SK-N-SH (cell line): ENCODE data around the gene LRRC15. TPM values are rescaled to one million over a fixed set of nuclear protein-coding genes. Genes with fewer than 3 reads are reported as not detected.

Experiments used
- CTCF ChIA-PET: fragments of 300-600, 350-600 bp; formaldehyde crosslinking; extraction: SDS; loops from one replicate; lab custom pipeline; 2021; lab: Yijun Ruan, JAX
- POLR2A ChIA-PET: fragments of 350-600 bp; sonication (Branson Sonifier 250); formaldehyde crosslinking; extraction: SDS; loops from one replicate; lab custom pipeline; 2020; ENCODE audit warnings: antibody characterized with exemption, inconsistent platforms; lab: Yijun Ruan, JAX
- DNase-seq: peaks from one replicate; pipeline ENCODE4 v3.0.0; 2012
- H2AFZ ChIP-seq: fragments of 200-600 bp; sonication (generic); 2 replicates; pipeline ENCODE4 v1.8.1; 2016; ENCODE audit warnings: antibody characterized with exemption, mild to moderate bottlenecking, low read depth
- H3F3A ChIP-seq: fragments of 200-600 bp; sonication (generic); replicated peaks from 2 replicates; pipeline ENCODE3; 2016; ENCODE audit warnings: antibody characterized with exemption, mild to moderate bottlenecking; ENCODE audit not compliant: insufficient read depth
- H3K27ac ChIP-seq, 2 experiments: fragments of 200-500 bp in 1 of 2; fragments of 200-600 bp in 1 of 2; sonication (Bioruptor generic) in 1 of 2; sonication (generic), shearing (Covaris generic) in 1 of 2; 2 replicates each; pipeline versions ENCODE4 v1.5.1 to v1.6.1; 2014 to 2016; ENCODE audit warnings: low read depth in 2 of 2, inconsistent platforms in 1 of 2, low read length in 1 of 2, mild to moderate bottlenecking in 1 of 2, mixed read lengths in 1 of 2
- H3K27me3 ChIP-seq: fragments of 200-600 bp; sonication (generic), shearing (Covaris generic); 2 replicates; pipeline ENCODE4 v1.6.1; 2016; ENCODE audit warnings: mixed run types; ENCODE audit not compliant: insufficient read depth
- H3K36me3 ChIP-seq, 2 experiments: fragments of 200-500 bp in 1 of 2; fragments of 200-600 bp in 1 of 2; sonication (Bioruptor generic) in 1 of 2; sonication (generic) in 1 of 2; replicated peaks in 1 of 2; 2 replicates each; pipeline versions ENCODE3 to v1.5.1; 2014 to 2016; ENCODE audit warnings: low read length in 1 of 2, mild to moderate bottlenecking in 1 of 2; ENCODE audit not compliant: insufficient read depth in 2 of 2, control insufficient read depth in 1 of 2
- H3K4me1 ChIP-seq, 2 experiments: fragments of 200-500 bp in 1 of 2; fragments of 200-600 bp in 1 of 2; sonication (Bioruptor generic) in 1 of 2; sonication (generic), shearing (Covaris generic) in 1 of 2; 2 replicates each; pipeline versions ENCODE4 v1.5.1 to v1.6.1; 2014 to 2016; ENCODE audit warnings: low read depth in 1 of 2, low read length in 1 of 2, mixed run types in 1 of 2; ENCODE audit not compliant: insufficient read depth in 2 of 2, control insufficient read depth in 1 of 2
- H3K4me2 ChIP-seq: fragments of 200-600 bp; sonication (generic), shearing (Covaris generic); 2 replicates; pipeline ENCODE4 v1.6.1; 2017; ENCODE audit warnings: mixed run types
- H3K4me3 ChIP-seq, 2 experiments: fragments of 200-500 bp in 1 of 2; fragments of 200-600 bp in 1 of 2; sonication (Bioruptor generic) in 1 of 2; sonication (generic), shearing (Covaris generic) in 1 of 2; 2 replicates each; pipeline versions ENCODE4 v1.5.1 to v1.8.1; 2014 to 2016; ENCODE audit warnings: low read depth in 2 of 2, inconsistent platforms in 1 of 2, low read length in 1 of 2, mild to moderate bottlenecking in 1 of 2, mixed read lengths in 1 of 2, moderate library complexity in 1 of 2
- H3K79me2 ChIP-seq: fragments of 200-600 bp; sonication (generic); 2 replicates; pipeline ENCODE4 v1.8.1; 2017; ENCODE audit warnings: mild to moderate bottlenecking; ENCODE audit not compliant: insufficient read depth
- H3K9ac ChIP-seq: fragments of 200-600 bp; sonication (generic); 2 replicates; pipeline ENCODE4 v1.6.1; 2017; ENCODE audit warnings: mixed run types
- H3K9me2 ChIP-seq: fragments of 200-600 bp; sonication (generic); 2 replicates; pipeline ENCODE4 v1.6.1; 2017; ENCODE audit warnings: mixed run types
- H3K9me3 ChIP-seq: fragments of 200-600 bp; sonication (generic); 2 replicates; pipeline ENCODE4 v1.6.1; 2017; ENCODE audit warnings: mixed run types, mild to moderate bottlenecking, moderate library complexity
- H4K20me1 ChIP-seq: fragments of 200-600 bp; sonication (generic); 2 replicates; pipeline ENCODE4 v1.6.1; 2017; ENCODE audit warnings: mild to moderate bottlenecking, mixed run types; ENCODE audit not compliant: insufficient read depth
- FOXM1 ChIP-seq: IDR thresholded peaks from 2 replicates; pipeline ENCODE4 v1.4.0; 2012; ENCODE audit warnings: low read depth, mild to moderate bottlenecking
- GABPA ChIP-seq: IDR thresholded peaks from 2 replicates; pipeline ENCODE4 v1.4.0; 2012; ENCODE audit warnings: low read depth, mild to moderate bottlenecking
- GATA2 ChIP-seq: sonication (generic); formaldehyde crosslinking; IDR thresholded peaks from 2 replicates; pipeline ENCODE4 v1.5.0; 2020; ENCODE audit warnings: mild to moderate bottlenecking, missing genetic modification reagents
- MEF2A ChIP-seq: IDR thresholded peaks from 2 replicates; pipeline ENCODE4 v1.4.0; 2012; ENCODE audit warnings: low read depth, borderline replicate concordance
- MXI1 ChIP-seq: IDR thresholded peaks from 2 replicates; pipeline ENCODE4 v1.6.1; 2012; ENCODE audit warnings: mild to moderate bottlenecking, low read depth, low read length, improper control_type of control experiment
- POLR2AphosphoS5 ChIP-seq: IDR thresholded peaks from 2 replicates; pipeline ENCODE4 v1.6.1; 2012; ENCODE audit warnings: low read depth, low read length
- ZBTB33 ChIP-seq: IDR thresholded peaks from 2 replicates; pipeline ENCODE4 v1.4.0; 2012; ENCODE audit warnings: low read depth, borderline replicate concordance
- WGBS: methylation state at CpG from one replicate; pipeline ENCODE4 v1.1.6; 2017; ENCODE audit warnings: low lambda C conversion rate; 5-methylcytosine and 5-hydroxymethylcytosine counted together
- polyA plus RNA-seq, 3 experiments: library from polyadenylated mRNA; depleted of rRNA; stranded (reverse); fragments of >200 nt; gene quantifications; 2 replicates each; pipeline ENCODE4 v1.2.3, GENCODE V29; 2012

Gene LRRC15
- polyA plus RNA-seq, 1 of the 3 experiments (the other 2 are of a cell fraction) = 0.02 TPM

- H3K4me2 ChIP-seq = no peak overlapping the region
- H3K9me2 ChIP-seq = no peaks in the 10 kb centered on the region
- H3K27ac ChIP-seq = no peak overlapping the region
- ChIA-PET CTCF (interaction anchor here (1.2 kb wide), 1 partner anchor 31 kb away, joined by 5 read pairs; no protein-coding TSS in a partner anchor), POLR2A (no interaction called here)
- TF ChIP-seq POLR2AphosphoS5 (no peak), ZBTB33 (no peak), MEF2A (no peak)
- H3K9me3 ChIP-seq = no peaks in the 10 kb centered on the region
- no peak overlapping the region for H3K4me3 ChIP-seq
- H3K27me3 ChIP-seq = no peaks in the 10 kb centered on the region
- H3K36me3 ChIP-seq = no peaks in the 10 kb centered on the region
- H3K9ac ChIP-seq = no peak overlapping the region
- DNase-seq = no peak
- H3K4me1 ChIP-seq = peaks cover 0 to 2% of the 10 kb centered on the region in 2 experiments; a peak in 1 of 4 replicates
- H2AFZ ChIP-seq = no peak overlapping the region
- no peaks in the 10 kb centered on the region for H3K79me2 ChIP-seq
- no peaks in the 10 kb centered on the region for H4K20me1 ChIP-seq
- WGBS = 87% methylated on average over 6 of the region's 10 CpGs
- no peaks in the 10 kb centered on the region for H3F3A ChIP-seq
Observed at GRCh38 chr3:194374935-194375334, 5.4 kb upstream of the LRRC15 start.

GRCh38 chr3:194373899-194374298 is 4.4 kb upstream of the LRRC15 start:
- Histone ChIP-seq H3K79me2 (no peaks in the 10 kb centered on the region), H3K9me2 (no peaks in the 10 kb centered on the region), H3K27ac (no peak overlapping the region), H3K27me3 (no peaks in the 10 kb centered on the region), H3K4me1 (peaks cover 4 to 9% of the 10 kb centered on the region in 2 experiments; a peak in 2 of 4 replicates), H3K4me2 (no peak overlapping the region), H3K36me3 (no peaks in the 10 kb centered on the region), H3K9ac (no peak overlapping the region), H3K9me3 (no peaks in the 10 kb centered on the region), H3K4me3 (no peak overlapping the region), H4K20me1 (no peaks in the 10 kb centered on the region), H2AFZ (no peak overlapping the region), H3F3A (no peaks in the 10 kb centered on the region)
- no peak for TF ChIP-seq GABPA
- 89% methylated on average over 8 of the region's 8 CpGs for WGBS
- DNase-seq = no peak
- CTCF ChIA-PET = interaction anchor here (1.0 to 2.0 kb wide), 2 partner anchors 30 to 39 kb away, joined by 4 to 7 read pairs; no protein-coding TSS in a partner anchor
- POLR2A ChIA-PET = no interaction called here

GRCh38 chr3:194373028-194373427 is 3.5 kb upstream of the LRRC15 start:
- Histone ChIP-seq H3K4me2 (no peak overlapping the region), H3K4me3 (no peak overlapping the region), H3K79me2 (no peaks in the 10 kb centered on the region), H3K4me1 (peaks cover 4 to 17% of the 10 kb centered on the region in 2 experiments; a peak in 2 of 4 replicates), H3K9me2 (no peaks in the 10 kb centered on the region), H3F3A (no peaks in the 10 kb centered on the region), H3K9me3 (no peaks in the 10 kb centered on the region), H3K27ac (no peak overlapping the region), H3K36me3 (no peaks in the 10 kb centered on the region), H2AFZ (no peak overlapping the region), H3K27me3 (no peaks in the 10 kb centered on the region), H3K9ac (no peak overlapping the region), H4K20me1 (no peaks in the 10 kb centered on the region)
- DNase-seq = no peak
- no peak for TF ChIP-seq GATA2 (CRISPR knock-in tag)
- no peak for TF ChIP-seq FOXM1
- TF ChIP-seq MXI1 = no peak
- ChIA-PET CTCF (interaction anchor here (1.0 to 2.0 kb wide), 3 partner anchors 29 to 38 kb away, joined by 3 to 7 read pairs (median 4); no protein-coding TSS in a partner anchor), POLR2A (no interaction called here)
- 79% methylated on average over 14 of the region's 14 CpGs for WGBS
